Renal cortex interstitium (tissue), 3 donors: ENCODE results near the gene SKAP1. TPM values are rescaled to one million over a fixed set of nuclear protein-coding genes. Genes with fewer than 3 reads are reported as not detected.

Source experiments
- polyA plus RNA-seq, 3 donors: library from polyadenylated mRNA; unstranded; fragments of 120-200 nt; gene quantifications; one replicate each; pipeline ENCODE4 v1.2.1, GENCODE V29; 2013; ENCODE audit not compliant: insufficient read length in 3 of 3

Gene SKAP1
- polyA plus RNA-seq, 3 donors, result 8.5 to 12.3 (median 10.6) TPM

Other genes starting within 250 kb of the SKAP1 start
- gene HOXB1, start 100.8 kb upstream of the SKAP1 start, polyA plus RNA-seq, result under 1 TPM; 0.19 to 0.91 (median 0.27) TPM
- 10 to 100 TPM; 42.7 to 52.5 (median 49.0) TPM for gene HOXB2, start 114.9 kb upstream of the SKAP1 start, polyA plus RNA-seq
- gene HOXB4, start 148.1 kb upstream of the SKAP1 start, polyA plus RNA-seq, result 10 to 100 TPM; 12.3 to 26.4 (median 15.6) TPM
- 100 to 1,000 TPM; 153 to 258 (median 169) TPM for gene HOXB3, start 160.0 kb upstream of the SKAP1 start, polyA plus RNA-seq
- gene HOXB5, start 163.6 kb upstream of the SKAP1 start, polyA plus RNA-seq, result 10 to 100 TPM; 30.0 to 58.2 (median 39.7) TPM
- 100 to 1,000 TPM in 2 of 3 donors, 10 to 100 TPM in 1; 78.6 to 173 (median 115) TPM for gene HOXB6, start 174.8 kb upstream of the SKAP1 start, polyA plus RNA-seq
- gene HOXB7, start 180.8 kb upstream of the SKAP1 start, polyA plus RNA-seq, result 10 to 100 TPM; 48.5 to 52.0 (median 48.5) TPM
- gene HOXB8, start 185.1 kb upstream of the SKAP1 start, polyA plus RNA-seq, result 10 to 100 TPM; 46.1 to 68.4 (median 55.6) TPM
- gene HOXB9, start 196.1 kb upstream of the SKAP1 start, polyA plus RNA-seq, result 10 to 100 TPM; 68.7 to 88.7 (median 72.5) TPM